HepG2 (cell line): ENCODE measurements around the gene MARS1. TPM values are rescaled to one million over a fixed set of nuclear protein-coding genes. Genes with fewer than 3 reads are reported as not detected.
A peak's percentile ranks its signal among the peaks of the same experiment; 100 is the strongest.

Experiments
- ATAC-seq: fragments of 200-7000 bp; cut with Tn5 transposase; 3 replicates; pipeline ENCODE4 v1.9.1; 2020; ENCODE audit warnings: mild to moderate bottlenecking, moderate library complexity
- BruUV-seq: library from RNA; stranded (reverse); fragments of 400-500 nt; replicated peaks from 2 replicates; lab custom pipeline; 2021; lab: Mats Ljungman, UMichigan
- CTCF ChIA-PET: fragments of 300-600 bp; formaldehyde crosslinking; extraction: SDS; loops from one replicate; lab custom pipeline; 2021; ENCODE audit warnings: low total read pairs, inconsistent platforms, low intra/inter-chr PET ratio; lab: Yijun Ruan, JAX
- POLR2A ChIA-PET: fragments of 350-600 bp; sonication (Branson Sonifier 250); formaldehyde crosslinking; loops from one replicate; lab custom pipeline; 2020; ENCODE audit warnings: antibody characterized with exemption, inconsistent platforms; lab: Yijun Ruan, JAX
- DNase-seq: peaks from one replicate; pipeline ENCODE4 v3.0.0-alpha.2; 2015; ENCODE audit warnings: low spot score
- FAIRE-seq: peaks from 3 replicates; lab custom pipeline; 2011; peaks lifted over from hg19 to GRCh38; lab: Jason Lieb, UNC
- H2AFZ ChIP-seq: one replicate; pipeline ENCODE4 v1.6.1; 2011; ENCODE audit warnings: low read length, inconsistent platforms
- H3K27ac ChIP-seq: fragments of 300-600 bp; 3 replicates; pipeline ENCODE4 v1.8.0; 2011; ENCODE audit warnings: mixed run types, mild to moderate bottlenecking, mixed read lengths, low read length, inconsistent platforms; ENCODE audit not compliant: insufficient read depth; ENCODE audit errors: extremely low read length
- H3K27me3 ChIP-seq, 2 experiments: fragments of 200-600 bp in 1 of 2; 2 replicates in 1 of 2; 3 replicates in 1 of 2; pipeline versions ENCODE4 v1.6.0 to v1.8.0; 2011; ENCODE audit warnings: low read length in 2 of 2, mild to moderate bottlenecking in 2 of 2, moderate library complexity in 2 of 2, inconsistent platforms in 1 of 2; ENCODE audit not compliant: insufficient read depth in 2 of 2, control insufficient read depth in 1 of 2
- H3K36me3 ChIP-seq, 2 experiments: fragments of 200-600 bp in 1 of 2; replicated peaks in 1 of 2; 2 replicates in 1 of 2; 3 replicates in 1 of 2; pipeline versions ENCODE4 v1.5.1 to v1.8.0; 2011; ENCODE audit warnings: low read length in 2 of 2, inconsistent platforms in 1 of 2; ENCODE audit not compliant: insufficient read depth in 2 of 2, control insufficient read depth in 1 of 2
- H3K4me1 ChIP-seq: 2 replicates; pipeline ENCODE4 v1.5.1; 2012; ENCODE audit warnings: low read length, inconsistent platforms; ENCODE audit not compliant: insufficient read depth
- H3K4me2 ChIP-seq: 2 replicates; pipeline ENCODE4 v1.6.0; 2011; ENCODE audit warnings: low read depth, low read length, inconsistent platforms
- H3K4me3 ChIP-seq, 3 experiments: fragments of 200-600 bp in 1 of 3; sonication (generic), shearing (Covaris generic) in 1 of 3; replicated peaks in 1 of 3; 2 replicates each; pipeline ENCODE4 v1.5.1; 2011 to 2016; ENCODE audit warnings: low read length in 3 of 3, inconsistent platforms in 2 of 3, low read depth in 2 of 3, mild to moderate bottlenecking in 2 of 3, control low read depth in 1 of 3, mixed read lengths in 1 of 3; ENCODE audit not compliant: insufficient read depth in 1 of 3
- H3K79me2 ChIP-seq: one replicate; pipeline ENCODE4 v1.6.1; 2011; ENCODE audit warnings: low read length, inconsistent platforms; ENCODE audit not compliant: insufficient read depth
- H3K9ac ChIP-seq: 2 replicates; pipeline ENCODE4 v1.6.0; 2011; ENCODE audit warnings: mild to moderate bottlenecking, low read depth, low read length, inconsistent platforms; ENCODE audit not compliant: insufficient read depth
- H3K9me3 ChIP-seq: 2 replicates; pipeline ENCODE4 v1.5.1; 2012; ENCODE audit warnings: mild to moderate bottlenecking, low read length
- H4K20me1 ChIP-seq: 2 replicates; pipeline ENCODE4 v1.6.0; 2011; ENCODE audit warnings: inconsistent platforms, mild to moderate bottlenecking, low read length, moderate library complexity; ENCODE audit not compliant: insufficient read depth
- FOXC1 ChIP-seq: sonication (generic); formaldehyde crosslinking; IDR thresholded peaks from 2 replicates; pipeline ENCODE4 v1.8.0; 2022; ENCODE audit warnings: mild to moderate bottlenecking, missing genetic modification reagents, borderline replicate concordance
- MXD4 ChIP-seq: IDR thresholded peaks from 2 replicates; pipeline ENCODE4 v1.6.1; 2016; ENCODE audit warnings: mild to moderate bottlenecking, missing biosample characterization, missing genetic modification reagents
- POLR2A ChIP-seq, 2 experiments: IDR thresholded peaks; 2 replicates each; pipeline ENCODE4 v1.6.1; 2011; ENCODE audit warnings: low read depth in 2 of 2, low read length in 2 of 2, mild to moderate bottlenecking in 1 of 2, moderate library complexity in 1 of 2; ENCODE audit not compliant: insufficient read depth in 1 of 2
- SMAD3 ChIP-seq: sonication (generic); formaldehyde crosslinking; IDR thresholded peaks from 2 replicates; pipeline ENCODE4 v1.4.0; 2020; ENCODE audit warnings: missing genetic modification reagents
- TBL1XR1 ChIP-seq: fragments of 150-350 bp; IDR thresholded peaks from 2 replicates; pipeline ENCODE4 v1.6.1; 2014; ENCODE audit warnings: borderline replicate concordance, low read length; ENCODE audit not compliant: partially characterized antibody
- ZNF34 ChIP-seq: sonication (generic); formaldehyde crosslinking; IDR thresholded peaks from 2 replicates; pipeline ENCODE4 v1.4.0; 2020; ENCODE audit warnings: mild to moderate bottlenecking, missing genetic modification reagents, borderline replicate concordance
- WGBS: methylation state at CpG from one replicate; pipeline ENCODE4 v1.1.6; 2017; ENCODE audit warnings: low lambda C conversion rate; 5-methylcytosine and 5-hydroxymethylcytosine counted together
- in situ Hi-C: cut with HindIII; loops from 2 replicates; pipeline ENCODE4 v1.10.0; 2017; ENCODE audit warnings: low pct_unique_long_range_greater_than_20kb; ENCODE audit not compliant: extremely low pct_ligation_motif_present
- intact Hi-C: fragments of 100-400 bp; cut with micrococcal nuclease; formaldehyde crosslinking; loops from one replicate; pipeline ENCODE4 v1.10.0; 2022; ENCODE audit not compliant: unreplicated experiment
- polyA plus RNA-seq, 8 experiments: library from polyadenylated mRNA; depleted of rRNA in 3 of 8; stranded (reverse) in 7 of 8; unstranded in 1 of 8; fragments of >200 nt; fragmentation: Illumina TruSeq in 4 of 8; extraction: Trizol in 4 of 8; gene quantifications; 2 replicates each; pipeline versions ENCODE4 v1.2.1 to v1.2.3, GENCODE V29; 2011 to 2016; ENCODE audit warnings: low read depth in 4 of 8, missing spikeins in 1 of 8, mixed read lengths in 1 of 8; ENCODE audit not compliant: insufficient read depth in 1 of 8
- total RNA-seq, 5 experiments: library from RNA; depleted of rRNA; stranded (reverse); fragments of >200 nt; fragmentation: Illumina TruSeq; extraction: Trizol; gene quantifications; 2 replicates each; pipeline ENCODE4 v1.2.3, GENCODE V29; 2016; ENCODE audit warnings: low read depth in 1 of 5

The MARS1 gene
- total and polyA plus RNA-seq, 2 of the 13 experiments (the other 11 are each of a cell fraction or from before 2014, with no cell fraction given): 115 to 181 TPM

- TF ChIP-seq TBL1XR1 (no peak), MXD4 (CRISPR knock-in tag) (no peak), FOXC1 (CRISPR knock-in tag) (no peak)
- in situ Hi-C loops: no loop called here
- intact Hi-C loops: no loop called here
- peaks cover 22 to 68% of the 10 kb centered on the region in 2 experiments for H3K36me3 ChIP-seq
- H3K9me3 ChIP-seq: no peaks in the 10 kb centered on the region
- no peak for ATAC-seq
- H3K27me3 ChIP-seq: no peaks in the 10 kb centered on the region
- DNase-seq: no peak
- ChIA-PET CTCF (no interaction called here), POLR2A (interaction anchor here (0.7 to 2.5 kb wide), 2 partner anchors 9 to 216 kb away, joined by 3 to 12 read pairs; partner anchors contain the start of gene DDIT3)
- no peak for FAIRE-seq
- no peak overlapping the region for H3K4me3 ChIP-seq
- no peak overlapping the region for H2AFZ ChIP-seq
- H3K4me2 ChIP-seq: no peak overlapping the region
- no peak overlapping the region for H3K9ac ChIP-seq
- H4K20me1 ChIP-seq: no peaks in the 10 kb centered on the region; the same call in 1 of the 2 replicates
- WGBS: 96% methylated on average over 4 of the region's 4 CpGs
- no TSS peak for BruUV-seq
- no peaks in the 10 kb centered on the region for H3K79me2 ChIP-seq
- H3K27ac ChIP-seq: no peak overlapping the region
- no peaks in the 10 kb centered on the region for H3K4me1 ChIP-seq
Measured at GRCh38 chr12:57511161-57511560, 23.3 kb downstream of the MARS1 start.

- in situ Hi-C loops (no loop called here), intact Hi-C loops (no loop called here)
- no peaks in the 10 kb centered on the region for H3K9me3 ChIP-seq
- no peak overlapping the region for H3K4me2 ChIP-seq
- no peak for DNase-seq
- POLR2A ChIA-PET: interaction anchor here (0.7 to 2.5 kb wide), 3 partner anchors 9 to 215 kb away, joined by 3 to 12 read pairs (median 4); partner anchors contain the start of gene DDIT3
- H3K79me2 ChIP-seq: no peaks in the 10 kb centered on the region
- no peaks in the 10 kb centered on the region for H3K27me3 ChIP-seq
- WGBS: 98% methylated on average over 7 of the region's 7 CpGs
- no TSS peak for BruUV-seq
- H4K20me1 ChIP-seq: peaks cover 5% of the 10 kb centered on the region; the same call in 1 of the 2 replicates
- FAIRE-seq: no peak
- CTCF ChIA-PET: no interaction called here
- no peak for ATAC-seq
- no peak overlapping the region for H3K4me3 ChIP-seq
- no peak overlapping the region for H3K27ac ChIP-seq
- no peak for TF ChIP-seq ZNF34 (CRISPR knock-in tag)
- no peak for TF ChIP-seq SMAD3 (CRISPR knock-in tag)
- peak in 1 of 2 experiments; percentile 30; a peak in 1 of 4 replicates for TF ChIP-seq POLR2A (IDR thresholded peaks at IDR 0.05; ENCODE audit: insufficient read depth in 1 of 2, low read depth in 2 of 2, low read length in 2 of 2)
- no peaks in the 10 kb centered on the region for H3K4me1 ChIP-seq
- H3K36me3 ChIP-seq: peaks cover 26 to 70% of the 10 kb centered on the region in 2 experiments
- H2AFZ ChIP-seq: no peak overlapping the region
- H3K9ac ChIP-seq: no peak overlapping the region
Measured at GRCh38 chr12:57511588-57512325, 23.9 kb downstream of the MARS1 start.
